NB4 (cell line): ENCODE data around the gene STAC.

Experiments used
- DNase-seq: peaks from one replicate; pipeline ENCODE4 v3.0.0; 2010; ENCODE audit warnings: low read depth
- H3K4me3 ChIP-seq: one replicate; pipeline ENCODE4 v1.5.1; 2011; ENCODE audit warnings: mild to moderate bottlenecking, low read depth, low read length, moderate library complexity
- MYC ChIP-seq: IDR thresholded peaks from 2 replicates; pipeline ENCODE4 v1.6.1; 2011; ENCODE audit warnings: low read depth, low read length
- POLR2A ChIP-seq: IDR thresholded peaks from 2 replicates; pipeline ENCODE4 v1.6.1; 2011; ENCODE audit warnings: mild to moderate bottlenecking; ENCODE audit not compliant: insufficient read length; ENCODE audit errors: extremely low read depth
- TF ChIP-seq, protein P1 (sequence below): IDR thresholded peaks from one replicate; pipeline ENCODE4 v1.5.1; 2012; ENCODE audit warnings: low read depth, low read length
- TF ChIP-seq, protein P2 (sequence below): IDR thresholded peaks from 2 replicates; pipeline ENCODE4 v1.6.1; 2011; ENCODE audit warnings: low read depth, low read length

STAC gene

DNA sequence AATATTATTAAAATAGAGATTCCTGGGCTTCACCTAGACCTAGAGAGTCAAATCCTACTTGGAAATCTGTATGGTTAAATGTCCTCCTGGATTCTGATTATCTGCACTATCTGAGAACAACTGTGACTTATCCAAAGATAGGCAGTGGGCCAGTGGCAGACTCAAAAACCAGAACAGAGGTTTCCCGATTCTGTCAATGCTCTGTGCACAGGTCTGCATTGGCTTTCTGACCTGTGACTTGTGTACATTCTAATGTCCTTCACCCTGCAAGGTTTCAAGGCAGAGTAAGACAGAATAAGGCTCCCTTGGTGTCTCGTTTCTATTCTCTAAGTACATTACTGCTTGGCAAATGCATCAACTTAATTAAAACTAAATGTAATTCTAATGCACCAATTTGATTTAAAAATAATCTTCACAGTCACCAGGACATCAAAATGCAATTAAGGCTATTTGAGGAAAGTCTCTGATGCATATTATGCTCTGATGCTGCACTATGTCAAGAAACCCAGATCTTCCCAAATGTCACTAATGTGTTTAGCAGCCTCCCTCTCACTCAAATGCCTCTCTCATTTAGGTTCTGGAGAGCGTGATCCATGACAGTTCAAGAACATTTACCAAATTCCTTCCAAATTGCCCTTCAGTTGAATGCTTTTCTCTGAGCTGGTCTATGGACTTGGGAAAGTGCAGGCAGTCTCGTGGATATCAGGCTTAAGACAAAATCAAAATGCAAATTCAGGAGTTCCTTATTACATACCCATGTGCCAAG is 140.1 kb downstream of the STAC start:
- H3K4me3 ChIP-seq: no peak overlapping the region
- TF ChIP-seq POLR2A (no peak), MYC (no peak)
- TF ChIP-seq, protein P1, sequence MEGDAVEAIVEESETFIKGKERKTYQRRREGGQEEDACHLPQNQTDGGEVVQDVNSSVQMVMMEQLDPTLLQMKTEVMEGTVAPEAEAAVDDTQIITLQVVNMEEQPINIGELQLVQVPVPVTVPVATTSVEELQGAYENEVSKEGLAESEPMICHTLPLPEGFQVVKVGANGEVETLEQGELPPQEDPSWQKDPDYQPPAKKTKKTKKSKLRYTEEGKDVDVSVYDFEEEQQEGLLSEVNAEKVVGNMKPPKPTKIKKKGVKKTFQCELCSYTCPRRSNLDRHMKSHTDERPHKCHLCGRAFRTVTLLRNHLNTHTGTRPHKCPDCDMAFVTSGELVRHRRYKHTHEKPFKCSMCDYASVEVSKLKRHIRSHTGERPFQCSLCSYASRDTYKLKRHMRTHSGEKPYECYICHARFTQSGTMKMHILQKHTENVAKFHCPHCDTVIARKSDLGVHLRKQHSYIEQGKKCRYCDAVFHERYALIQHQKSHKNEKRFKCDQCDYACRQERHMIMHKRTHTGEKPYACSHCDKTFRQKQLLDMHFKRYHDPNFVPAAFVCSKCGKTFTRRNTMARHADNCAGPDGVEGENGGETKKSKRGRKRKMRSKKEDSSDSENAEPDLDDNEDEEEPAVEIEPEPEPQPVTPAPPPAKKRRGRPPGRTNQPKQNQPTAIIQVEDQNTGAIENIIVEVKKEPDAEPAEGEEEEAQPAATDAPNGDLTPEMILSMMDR: no peak
- TF ChIP-seq, protein P2, sequence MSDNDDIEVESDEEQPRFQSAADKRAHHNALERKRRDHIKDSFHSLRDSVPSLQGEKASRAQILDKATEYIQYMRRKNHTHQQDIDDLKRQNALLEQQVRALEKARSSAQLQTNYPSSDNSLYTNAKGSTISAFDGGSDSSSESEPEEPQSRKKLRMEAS: no peak
- no peak for DNase-seq

DNA sequence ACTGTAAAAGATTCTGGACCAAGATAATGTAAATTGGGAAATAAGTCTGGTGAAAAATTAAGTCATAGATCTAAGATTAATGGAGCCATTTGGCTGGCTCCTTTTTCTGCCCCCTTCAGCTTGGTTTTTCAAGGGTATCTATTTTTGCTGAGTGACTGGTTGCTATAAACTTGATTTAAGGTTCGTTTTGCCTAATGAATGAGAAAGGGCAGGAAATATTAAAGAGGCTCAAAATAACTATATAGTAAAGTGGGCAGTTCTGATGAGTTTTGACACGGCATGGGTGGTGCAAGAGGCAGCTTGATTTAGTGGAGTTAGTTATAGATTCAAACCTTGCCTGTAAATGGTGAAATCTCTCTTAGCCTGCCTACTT is 140.7 kb downstream of the STAC start:
- TF ChIP-seq, protein P2: no peak
- TF ChIP-seq POLR2A (no peak), MYC (no peak)
- TF ChIP-seq, protein P1: no peak
- DNase-seq: no peak
- no peak overlapping the region for H3K4me3 ChIP-seq

DNA sequence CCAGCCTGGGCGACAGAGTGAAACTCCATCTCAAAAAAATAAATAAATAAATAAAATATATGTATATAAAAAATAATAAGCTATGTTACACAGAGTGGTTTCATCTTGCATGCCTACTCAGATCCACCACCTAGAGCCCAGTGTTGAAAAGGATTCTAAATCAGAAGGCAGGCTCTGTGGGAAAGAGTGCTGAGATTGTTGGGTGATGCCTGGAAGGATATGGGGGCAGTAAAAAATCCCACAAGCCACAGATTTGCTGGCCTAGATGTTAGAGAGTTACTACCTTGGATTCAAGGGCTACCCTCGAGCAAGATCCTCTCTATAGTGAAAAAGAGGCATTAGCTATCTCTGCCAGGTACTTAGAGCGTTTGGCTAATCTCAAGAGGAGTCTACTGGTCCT is 144.3 kb downstream of the STAC start:
- TF ChIP-seq, protein P2: no peak
- TF ChIP-seq POLR2A (no peak), MYC (no peak)
- TF ChIP-seq, protein P1: no peak
- DNase-seq: no peak
- H3K4me3 ChIP-seq: no peak overlapping the region

DNA sequence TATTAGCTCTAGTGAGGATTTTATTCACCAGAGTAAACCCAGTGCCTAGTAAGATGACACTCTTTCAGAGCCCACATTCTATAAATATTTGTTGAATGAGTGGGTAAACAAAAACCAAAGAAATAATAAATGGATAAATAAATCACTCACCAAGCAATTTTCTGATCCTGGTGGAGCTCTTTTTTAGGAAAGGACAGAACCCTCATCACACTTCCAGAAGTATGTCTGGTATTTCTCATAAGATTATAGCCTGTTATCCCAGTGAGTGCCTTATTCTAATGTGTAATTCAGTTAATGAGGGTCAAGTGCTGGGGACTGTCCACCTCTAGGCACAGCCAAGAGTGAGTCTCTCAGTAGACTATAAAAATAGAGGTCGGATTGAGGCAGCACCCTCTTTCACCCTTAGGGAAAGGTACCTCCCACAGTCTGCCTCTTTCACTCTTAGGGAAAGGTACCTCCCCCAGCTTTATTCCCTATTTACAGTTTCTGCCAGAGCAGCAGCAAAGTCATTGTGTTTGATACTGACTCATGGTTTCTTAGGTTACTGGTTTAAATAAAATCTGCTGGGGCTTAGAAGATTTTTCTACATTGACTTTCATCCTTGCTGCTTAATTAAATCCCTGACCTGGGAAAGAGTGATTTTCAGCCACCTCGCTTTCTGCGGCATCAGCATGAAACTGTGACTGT is 145.0 kb downstream of the STAC start:
- DNase-seq: no peak
- TF ChIP-seq, protein P2: no peak
- TF ChIP-seq, protein P1: no peak
- no peak for TF ChIP-seq POLR2A
- no peak for TF ChIP-seq MYC
- H3K4me3 ChIP-seq: no peak overlapping the region

DNA sequence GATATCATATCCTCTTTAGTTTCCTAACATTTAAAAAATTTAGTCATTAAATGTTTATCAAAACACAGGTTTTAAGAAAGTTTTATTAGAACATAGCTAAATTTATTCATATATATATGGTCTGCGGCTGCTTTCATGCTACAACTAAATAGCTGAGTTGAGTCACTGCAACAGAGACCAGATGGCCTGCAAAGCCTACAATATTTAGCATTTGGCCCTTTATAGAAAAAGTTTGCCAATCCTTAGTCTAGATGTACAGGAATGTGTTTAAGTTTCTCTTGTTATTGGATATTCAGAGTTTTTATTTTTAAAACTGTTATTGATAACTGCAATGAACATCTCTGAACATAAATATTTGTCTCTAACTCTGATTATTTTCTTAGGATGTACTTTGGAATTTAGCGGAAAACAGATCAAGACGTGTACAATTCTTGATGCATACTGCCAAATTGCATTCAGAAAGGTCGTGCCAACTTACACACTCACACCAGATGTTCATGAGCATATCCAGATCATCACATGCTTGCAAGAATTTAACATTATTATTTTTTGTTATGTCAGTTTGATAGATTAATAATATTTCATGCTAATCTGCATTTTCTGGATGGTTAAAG is 157.9 kb downstream of the STAC start:
- no peak for DNase-seq
- no peak overlapping the region for H3K4me3 ChIP-seq
- TF ChIP-seq POLR2A (no peak), MYC (no peak)
- TF ChIP-seq, protein P2: no peak
- TF ChIP-seq, protein P1: no peak
